ENCODE measurements around the gene PLLP. TPM values are rescaled to one million over a fixed set of nuclear protein-coding genes. Genes with fewer than 3 reads are reported as not detected.
A peak's percentile ranks its signal among the peaks of the same experiment; 100 is the strongest.

The PLLP gene
- total RNA-seq, 1 donor from 2014 or later: 0.69 TPM

GRCh38 chr16:57255686-57256415, 28.6 kb downstream of the PLLP start:
- no peak for DNase-seq

GRCh38 chr16:57253466-57253865, 31.0 kb downstream of the PLLP start:
- no peak for DNase-seq

DNA sequence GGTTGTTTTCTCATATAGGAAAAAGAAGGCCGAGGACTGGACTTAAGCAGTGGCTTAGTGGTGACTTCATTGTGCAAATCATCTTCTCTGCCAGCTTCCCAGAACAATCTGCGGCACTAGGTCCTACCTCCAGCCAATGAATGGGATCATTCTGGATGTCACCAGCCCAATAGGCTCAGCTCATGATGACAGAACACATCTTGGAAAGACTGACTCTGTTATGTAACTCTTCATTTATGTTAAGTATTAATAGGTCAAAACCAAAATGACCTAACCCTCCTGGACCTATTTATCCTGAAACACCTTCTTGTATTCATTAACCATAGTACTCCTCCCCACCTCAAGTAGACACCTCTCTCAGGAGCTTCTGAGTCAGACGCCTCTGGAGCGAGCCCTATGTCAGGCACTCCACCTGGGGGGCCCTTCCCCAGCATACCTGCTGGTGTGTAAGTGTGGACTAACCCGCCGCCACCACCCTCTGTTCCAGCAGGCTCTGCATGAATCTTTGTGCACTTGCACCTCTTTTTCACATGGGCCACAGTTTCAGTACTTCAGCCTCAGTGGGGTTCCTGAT, 32.2 kb downstream of the PLLP start:
- DNase-seq: no peak

- DNase-seq: no peak
Measured at GRCh38 chr16:57251352-57251751, 33.1 kb downstream of the PLLP start.

- DNase-seq: no peak
Measured at GRCh38 chr16:57245472-57246113, 38.9 kb downstream of the PLLP start.

GRCh38 chr16:57244767-57245471, 39.6 kb downstream of the PLLP start, which contains the start of gene ARL2BP:
Gene ARL2BP, plus strand, starts transcription at chr16:57245259. Its CDS starts 109 bp downstream, at chr16:57245368.
- DNase-seq: peak; percentile 94

DNA sequence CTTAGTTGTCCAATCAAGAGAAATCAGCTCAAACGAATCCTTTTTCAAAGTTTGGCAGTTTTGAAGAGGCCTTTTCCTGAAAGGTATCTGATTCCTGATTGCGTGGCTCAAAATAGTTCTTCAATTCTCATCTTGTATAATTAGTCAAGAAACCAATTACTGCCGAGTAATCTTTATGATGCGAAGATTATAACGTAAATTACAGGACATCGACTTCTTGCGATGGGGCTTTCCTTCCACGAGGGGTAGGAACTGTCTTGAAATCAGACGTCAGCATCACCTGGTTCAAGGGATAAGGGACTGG, 40.1 kb downstream of the PLLP start:
- DNase-seq: no peak

DNA sequence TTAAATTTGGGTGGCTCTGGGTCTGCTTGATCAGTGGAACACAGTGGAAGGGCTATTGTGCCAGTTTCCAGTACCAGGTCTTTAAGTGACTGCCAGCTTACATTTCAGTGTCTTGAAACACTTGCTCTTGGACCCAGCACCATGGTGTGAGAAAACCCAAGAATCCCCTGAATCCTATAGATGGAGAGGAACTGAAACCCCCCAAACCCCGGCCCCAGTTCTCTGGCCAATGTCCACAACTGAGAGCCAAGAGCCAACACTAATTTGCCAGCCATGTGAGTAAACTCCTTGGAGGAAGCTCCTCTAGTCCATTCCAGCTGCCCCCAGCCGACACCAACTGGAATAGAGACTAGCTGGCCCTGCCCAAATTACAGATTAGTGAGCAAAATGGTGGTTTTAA, 41.8 kb downstream of the PLLP start:
- no peak for DNase-seq

DNA sequence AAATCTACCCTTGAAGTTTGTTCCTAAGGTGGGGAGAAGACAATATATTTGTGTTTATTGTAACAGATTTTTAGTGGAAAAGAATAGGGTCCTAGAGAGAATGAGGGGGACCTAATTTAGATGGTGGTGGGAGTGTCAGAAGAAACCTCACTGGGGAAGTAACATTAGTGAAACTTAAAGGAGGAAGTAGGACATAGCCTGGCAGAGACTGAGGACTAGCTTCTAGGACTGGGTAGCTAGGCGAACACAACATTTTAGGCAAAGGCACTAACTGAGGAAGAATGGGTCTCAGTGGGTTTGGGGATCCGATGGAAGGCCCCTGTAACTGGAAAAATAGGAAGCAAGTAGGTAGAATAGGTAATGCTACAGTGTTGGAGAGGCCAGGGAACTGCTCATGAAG, 43.6 kb downstream of the PLLP start:
- DNase-seq: no peak

DNA sequence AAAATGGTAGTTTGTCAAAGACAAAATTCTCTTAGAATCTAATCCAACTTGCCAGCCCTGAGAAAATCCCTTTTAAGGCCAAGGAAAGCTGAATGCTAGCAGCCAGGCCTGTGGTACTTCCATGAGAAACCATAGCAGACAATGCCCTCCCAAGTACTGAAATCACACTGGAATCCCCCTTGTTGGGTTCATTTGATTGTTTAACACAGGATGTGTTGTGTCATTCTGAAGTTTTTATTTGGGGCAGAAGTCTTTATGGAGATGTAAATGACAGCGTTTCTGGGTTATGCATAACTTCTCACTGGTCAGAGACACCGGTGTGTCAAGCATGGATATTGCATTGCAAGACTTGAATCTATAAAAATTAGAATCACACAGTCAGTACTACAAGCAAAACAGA, 45.4 kb downstream of the PLLP start:
- DNase-seq: no peak

DNA sequence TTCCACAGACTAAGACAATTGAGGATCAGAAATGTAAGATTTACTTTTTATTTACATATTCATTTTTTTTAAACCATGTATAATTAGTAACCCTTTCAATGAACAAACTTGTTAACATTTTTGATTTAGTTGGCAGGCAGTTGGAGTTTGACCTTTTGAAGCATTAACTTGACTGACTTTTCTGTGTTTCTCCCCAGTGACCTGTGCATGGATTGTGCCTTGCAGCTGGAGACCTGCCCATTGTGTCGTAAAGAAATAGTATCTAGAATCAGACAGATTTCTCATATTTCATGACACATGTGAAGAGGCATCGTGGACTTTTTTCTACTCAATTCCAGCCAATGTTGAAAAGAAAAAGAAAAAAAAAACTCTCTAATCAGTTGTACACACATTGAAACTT, 45.8 kb downstream of the PLLP start:
- DNase-seq: no peak

DNA sequence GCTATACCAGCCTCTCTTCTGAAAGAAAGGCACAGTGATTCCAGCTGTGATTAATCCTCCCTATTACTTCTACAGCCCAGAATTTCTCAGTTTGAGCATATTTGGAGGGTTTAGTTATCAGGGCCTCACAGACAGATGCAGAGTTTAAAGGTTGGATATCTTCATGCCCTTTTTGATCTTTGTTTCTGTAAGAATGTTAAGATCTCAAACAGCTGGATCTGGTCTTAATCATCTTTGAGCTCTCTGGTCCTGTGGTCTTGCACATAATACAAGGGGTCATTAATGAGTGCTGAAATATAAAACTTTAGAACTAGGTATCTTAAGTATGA, 48.5 kb downstream of the PLLP start:
- no peak for DNase-seq

DNA sequence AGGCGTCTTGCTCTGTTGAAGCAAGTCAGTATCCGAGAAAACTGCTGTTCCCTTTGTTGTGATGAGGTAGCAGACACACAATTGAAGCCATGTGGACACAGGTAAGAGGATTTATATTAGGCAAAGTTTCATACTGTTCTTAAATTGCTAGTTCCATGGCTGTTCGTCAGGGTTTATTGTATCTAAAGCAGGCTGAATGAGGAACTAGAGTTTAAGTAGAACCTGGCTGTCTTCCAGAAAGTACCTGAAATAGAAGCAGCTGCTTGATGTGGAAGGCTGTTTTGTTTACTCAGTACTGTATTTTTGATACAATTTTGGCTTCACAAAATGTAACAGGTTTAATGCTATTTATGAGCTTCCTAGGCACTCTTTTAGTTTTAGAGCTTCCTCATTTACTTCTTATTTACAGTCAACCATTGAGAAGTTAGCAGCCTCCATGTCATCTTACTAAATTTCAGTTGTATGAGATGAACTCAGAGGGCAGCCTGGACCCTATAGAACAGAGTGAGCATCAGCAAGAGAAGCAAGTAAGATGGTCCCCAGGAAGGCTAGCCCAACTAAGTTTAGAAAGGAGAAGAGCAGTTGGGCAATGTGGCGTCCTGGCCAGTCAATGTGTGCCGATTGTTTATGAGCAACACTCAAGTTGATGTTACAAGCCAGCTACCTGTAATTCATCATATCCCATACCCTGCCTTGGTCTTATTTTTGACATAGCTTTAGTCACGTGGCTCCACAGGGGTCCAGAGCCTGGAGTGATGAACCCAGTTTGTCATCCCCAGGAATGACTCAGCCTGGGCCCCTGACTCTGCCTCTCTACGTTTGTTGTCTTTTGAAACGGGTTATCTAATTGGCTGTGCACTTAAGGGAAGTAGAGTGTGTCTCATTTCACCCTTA, 49.1 kb downstream of the PLLP start:
- DNase-seq: no peak

- DNase-seq: no peak
Measured at GRCh38 chr16:57234707-57235092, 49.8 kb downstream of the PLLP start.

DNA sequence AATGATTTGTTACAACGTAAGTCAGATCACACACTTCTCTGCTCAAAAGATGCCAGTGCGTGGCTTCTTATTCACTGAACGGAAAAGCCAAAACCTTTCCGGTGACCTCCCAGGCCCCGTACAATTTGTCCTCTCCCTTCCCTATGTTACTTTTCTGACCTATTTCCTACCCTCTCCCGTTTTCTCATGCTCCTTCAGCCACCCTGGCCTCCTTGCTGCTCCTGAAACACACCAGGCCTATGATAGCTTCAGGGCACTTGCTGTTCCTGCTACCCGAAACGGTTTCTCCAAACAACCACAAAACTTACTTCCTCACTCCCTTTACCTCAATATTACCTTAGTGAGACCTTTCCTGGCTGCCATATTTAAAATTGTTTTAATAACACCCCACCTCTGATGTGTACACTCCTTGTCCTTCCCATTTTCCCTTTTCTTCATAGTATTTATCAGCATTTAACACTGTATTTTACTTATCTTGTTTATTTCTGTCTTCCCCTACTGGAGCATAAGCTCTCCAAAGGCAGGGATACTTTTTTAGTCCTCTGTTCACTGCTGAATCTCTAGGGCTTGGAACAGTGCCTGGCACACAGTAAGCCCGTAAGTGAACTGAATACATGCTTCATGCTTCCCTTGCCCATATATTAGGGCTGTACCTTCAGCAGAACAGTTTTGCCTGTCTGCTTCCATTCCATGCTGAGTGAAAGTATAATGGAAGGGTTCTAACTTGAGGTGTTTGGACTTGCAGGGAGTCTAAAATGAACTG, 50.3 kb downstream of the PLLP start:
- DNase-seq: no peak

DNA sequence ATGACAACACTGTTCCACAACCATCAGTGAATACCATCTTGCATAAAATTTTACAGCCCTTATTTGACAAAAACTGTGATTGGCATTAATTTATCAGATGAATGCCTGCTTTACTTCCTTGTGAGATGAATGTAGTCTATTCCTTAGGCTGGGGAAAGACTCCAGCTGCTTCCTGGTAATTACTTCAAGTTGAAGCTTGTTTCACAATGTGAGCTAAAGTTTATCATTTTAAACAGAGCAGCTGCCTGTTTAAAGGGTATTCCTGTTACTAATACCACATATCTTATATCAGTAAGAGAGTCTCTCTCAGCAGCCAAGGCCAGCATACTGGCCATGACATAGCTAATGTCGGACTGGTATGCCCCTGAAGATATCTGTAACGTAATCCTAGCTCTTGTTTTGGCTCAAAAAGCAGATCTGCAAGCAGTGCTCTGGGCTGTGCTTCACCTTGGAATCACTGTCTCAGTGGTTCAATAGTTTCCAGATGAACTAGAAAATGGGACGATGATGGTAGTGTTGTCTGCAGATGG, 52.6 kb downstream of the PLLP start:
- DNase-seq: no peak

- no peak for DNase-seq
Measured at GRCh38 chr16:57229079-57229478, 55.4 kb downstream of the PLLP start.

GRCh38 chr16:57226701-57227621, 57.5 kb downstream of the PLLP start:
- no peak for DNase-seq

- DNase-seq: no peak
Measured at GRCh38 chr16:57225978-57226377, 58.5 kb downstream of the PLLP start.

DNA sequence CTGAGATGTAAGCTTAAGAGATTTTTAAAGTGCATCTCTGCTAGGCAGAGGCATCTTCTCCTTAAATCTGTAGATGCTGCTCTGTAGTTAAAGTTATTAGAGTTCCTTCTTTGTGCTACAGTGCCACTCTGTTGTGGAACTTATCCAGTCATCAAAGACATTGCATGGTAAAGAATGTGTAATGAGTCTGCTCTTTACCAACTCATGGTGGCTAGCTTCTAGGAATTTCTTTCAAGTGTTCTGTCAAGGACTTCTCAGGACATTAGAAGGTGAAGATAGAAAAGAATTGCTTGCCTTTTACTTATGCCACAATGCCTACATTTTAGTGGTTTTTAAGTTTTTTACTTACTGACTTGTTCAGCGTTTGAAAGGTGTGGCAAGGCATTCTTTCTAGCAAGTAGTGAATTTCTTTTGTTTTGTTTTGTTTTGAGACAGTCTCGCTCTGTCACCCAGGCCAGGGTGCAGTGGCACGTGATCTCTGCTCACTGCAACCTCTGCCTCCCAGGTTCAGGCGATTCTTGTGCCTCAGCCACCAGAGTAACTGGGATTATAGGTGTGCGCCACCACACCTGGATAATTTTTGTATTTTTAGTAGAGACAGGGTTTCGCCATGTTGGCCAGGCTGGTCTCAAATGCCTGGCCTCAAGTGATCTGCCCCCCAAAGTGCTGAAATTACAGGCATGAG, 59.7 kb downstream of the PLLP start:
- no peak for DNase-seq

Measured in skin of body (tissue), 2 donors.